ENCODE data around the gene TAS2R14. TPM values are rescaled to one million over a fixed set of nuclear protein-coding genes. Genes with fewer than 3 reads are reported as not detected.

TAS2R14 gene
- polyA plus RNA-seq, 1 donor from 2014 or later, result 1.0 TPM

DNA sequence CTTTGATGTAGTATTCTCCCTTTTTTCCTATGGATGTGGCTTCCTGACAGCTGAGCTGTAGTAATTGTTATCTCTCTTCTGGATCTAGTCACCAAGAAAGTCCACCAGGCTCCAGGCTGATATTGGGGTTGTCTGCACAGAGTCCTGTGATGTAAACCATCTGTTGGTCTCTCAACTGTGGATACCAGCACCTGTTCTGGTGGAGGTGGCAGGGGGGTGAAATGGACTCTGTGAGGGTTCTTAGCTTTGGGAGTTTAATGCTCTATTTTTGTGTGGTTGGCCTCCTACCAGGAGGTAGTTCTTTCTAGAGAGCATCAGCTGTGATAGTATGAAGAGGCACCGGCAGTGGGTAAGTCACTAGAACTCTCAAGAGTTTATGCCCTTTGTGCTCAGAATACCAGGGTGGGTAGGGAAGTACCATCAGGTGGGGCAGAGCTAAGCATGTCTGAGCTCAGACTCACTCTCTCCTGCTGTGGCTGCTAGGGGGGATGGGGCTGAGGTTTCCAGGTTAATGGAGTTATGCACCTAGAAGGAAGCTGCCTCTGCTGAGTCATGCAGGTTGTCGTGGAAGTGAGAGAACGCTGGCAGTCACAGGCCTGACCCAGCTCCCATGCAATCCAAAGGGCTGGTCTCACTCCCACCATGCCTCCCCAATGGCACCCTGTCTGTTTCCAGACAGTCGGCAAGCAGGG, 3.0 kb upstream of the TAS2R14 start:
- Mint-ChIP-seq H3K4me1 (peaks cover 2 to 3% (median 3%) of the 10 kb centered on the region in 3 donors), H3K27ac (no peak overlapping the region), H3K27me3 (no peaks in the 10 kb centered on the region), H3K4me3 (no peak overlapping the region), H3K9me3 (peaks cover 0 to 4% (median 2%) of the 10 kb centered on the region in 3 donors), H3K36me3 (peaks cover 7% of the 10 kb centered on the region)

GRCh38 chr12:10941369-10941768, 2.3 kb upstream of the TAS2R14 start:
- no peaks in the 10 kb centered on the region for H3K27me3 Mint-ChIP-seq
- H3K4me3 Mint-ChIP-seq, result no peak overlapping the region
- no peak overlapping the region for H3K27ac Mint-ChIP-seq
- peaks cover 7% of the 10 kb centered on the region for H3K36me3 Mint-ChIP-seq
- peaks cover 2 to 3% (median 3%) of the 10 kb centered on the region in 3 donors for H3K4me1 Mint-ChIP-seq
- peaks cover 0 to 4% (median 0%) of the 10 kb centered on the region in 3 donors for H3K9me3 Mint-ChIP-seq

- Mint-ChIP-seq H3K27me3 (no peaks in the 10 kb centered on the region), H3K27ac (no peak overlapping the region), H3K9me3 (peaks cover 0 to 4% (median 0%) of the 10 kb centered on the region in 3 donors), H3K36me3 (peaks cover 7% of the 10 kb centered on the region), H3K4me1 (peaks cover 2 to 3% (median 3%) of the 10 kb centered on the region in 3 donors), H3K4me3 (no peak overlapping the region)
Measured at GRCh38 chr12:10940389-10940788, 1.3 kb upstream of the TAS2R14 start.

DNA sequence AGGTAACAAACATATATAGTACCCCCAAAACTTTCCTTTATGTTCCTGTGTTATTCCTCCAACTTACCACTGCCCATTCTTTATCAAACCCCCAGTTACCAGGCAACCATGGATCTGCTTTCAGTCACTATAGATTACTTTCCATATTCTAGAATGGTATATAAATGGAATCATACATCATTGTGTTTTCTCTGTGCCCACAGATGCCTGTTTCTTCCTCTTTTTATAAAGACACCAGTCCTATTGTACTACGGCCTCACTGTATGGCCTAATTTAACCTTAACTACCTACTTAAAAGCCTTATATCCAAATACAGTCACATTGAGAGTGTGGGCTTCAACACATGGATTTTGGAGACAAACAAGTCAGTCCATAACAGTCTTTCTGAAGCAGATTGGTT, 2.6 kb downstream of the TAS2R14 start:
- Mint-ChIP-seq H3K4me1 (peaks cover 1 to 3% (median 2%) of the 10 kb centered on the region in 3 donors), H3K36me3 (peaks cover 7% of the 10 kb centered on the region), H3K4me3 (no peak overlapping the region), H3K27ac (no peak overlapping the region), H3K27me3 (no peaks in the 10 kb centered on the region), H3K9me3 (no peaks in the 10 kb centered on the region)

GRCh38 chr12:10928746-10929286, 10.2 kb downstream of the TAS2R14 start, which contains the start of gene PRH2:
Gene PRH2 (plus strand): TSS chr12:10929236. CDS start chr12:10929274, 38 bp downstream.
- Mint-ChIP-seq H3K27ac (peak within 1 kb of the TSS in 1 of 3 donors; percentile 36), H3K36me3 (peaks cover 3% of the 10 kb centered on the region), H3K4me3 (no peak within 1 kb of the TSS), H3K4me1 (no peaks in the 10 kb centered on the region), H3K9me3 (no peaks in the 10 kb centered on the region), H3K27me3 (no peaks in the 10 kb centered on the region)

- Mint-ChIP-seq H3K4me1 (no peaks in the 10 kb centered on the region), H3K27me3 (no peaks in the 10 kb centered on the region), H3K9me3 (no peaks in the 10 kb centered on the region), H3K27ac (no peak overlapping the region), H3K4me3 (no peak overlapping the region), H3K36me3 (peaks cover 2% of the 10 kb centered on the region)
Measured at GRCh38 chr12:10926269-10926668, 12.8 kb downstream of the TAS2R14 start.

DNA sequence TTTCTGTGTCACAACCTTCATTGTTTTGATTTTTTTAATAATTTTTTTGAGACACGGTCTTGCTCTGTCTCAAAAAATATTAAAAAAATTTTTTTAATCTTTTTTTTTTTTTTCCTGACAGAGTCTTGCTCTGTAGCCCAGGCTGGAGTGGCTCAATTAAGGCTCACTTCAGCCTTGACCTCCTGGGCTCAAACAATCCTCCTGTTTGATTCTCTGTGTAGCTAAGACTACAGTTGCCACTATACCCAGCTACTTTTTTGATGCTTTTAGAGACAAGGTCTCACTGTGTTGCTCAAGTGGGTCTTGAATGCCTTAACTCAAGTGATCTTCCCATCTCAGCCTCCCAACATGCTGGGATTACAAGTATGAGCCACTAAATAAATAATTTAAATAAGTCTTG, 19.3 kb downstream of the TAS2R14 start:
- Mint-ChIP-seq H3K27ac (no peak overlapping the region), H3K27me3 (no peaks in the 10 kb centered on the region), H3K9me3 (peaks cover 0 to 3% (median 0%) of the 10 kb centered on the region in 3 donors), H3K36me3 (peaks cover 6% of the 10 kb centered on the region), H3K4me1 (no peaks in the 10 kb centered on the region), H3K4me3 (no peak overlapping the region)

GRCh38 chr12:10910380-10910779, 28.7 kb downstream of the TAS2R14 start:
- Mint-ChIP-seq H3K27me3 (no peaks in the 10 kb centered on the region), H3K36me3 (peaks cover 7% of the 10 kb centered on the region), H3K9me3 (peaks cover 0 to 2% (median 2%) of the 10 kb centered on the region in 3 donors), H3K4me1 (no peaks in the 10 kb centered on the region), H3K27ac (no peak overlapping the region), H3K4me3 (no peak overlapping the region)

GRCh38 chr12:10909462-10909861, 29.6 kb downstream of the TAS2R14 start, which contains the start of gene TAS2R13:
Gene TAS2R13 (minus strand): TSS chr12:10909562. CDS start chr12:10909298, 264 bp downstream.
- Mint-ChIP-seq H3K27ac (no peak within 1 kb of the TSS), H3K27me3 (no peaks in the 10 kb centered on the region), H3K9me3 (peaks cover 6 to 8% (median 8%) of the 10 kb centered on the region in 3 donors), H3K4me3 (no peak within 1 kb of the TSS), H3K4me1 (peaks cover 0 to 1% (median 0%) of the 10 kb centered on the region in 3 donors), H3K36me3 (peaks cover 8% of the 10 kb centered on the region)

GRCh38 chr12:10904686-10905085, 34.4 kb downstream of the TAS2R14 start:
- Mint-ChIP-seq H3K36me3 (peaks cover 11% of the 10 kb centered on the region), H3K9me3 (peaks cover 9 to 27% (median 16%) of the 10 kb centered on the region in 3 donors), H3K4me1 (peaks cover 0 to 1% (median 0%) of the 10 kb centered on the region in 3 donors), H3K4me3 (peak overlapping the region in 1 of 4 donors; percentile 65), H3K27ac (no peak overlapping the region), H3K27me3 (no peaks in the 10 kb centered on the region)

GRCh38 chr12:10901427-10901826, 37.6 kb downstream of the TAS2R14 start:
- H3K36me3 Mint-ChIP-seq, result peaks cover 12% of the 10 kb centered on the region
- H3K27ac Mint-ChIP-seq, result peak overlapping the region in 1 of 3 donors; percentile 46
- H3K9me3 Mint-ChIP-seq, result peaks cover 8 to 27% (median 19%) of the 10 kb centered on the region in 3 donors

DNA sequence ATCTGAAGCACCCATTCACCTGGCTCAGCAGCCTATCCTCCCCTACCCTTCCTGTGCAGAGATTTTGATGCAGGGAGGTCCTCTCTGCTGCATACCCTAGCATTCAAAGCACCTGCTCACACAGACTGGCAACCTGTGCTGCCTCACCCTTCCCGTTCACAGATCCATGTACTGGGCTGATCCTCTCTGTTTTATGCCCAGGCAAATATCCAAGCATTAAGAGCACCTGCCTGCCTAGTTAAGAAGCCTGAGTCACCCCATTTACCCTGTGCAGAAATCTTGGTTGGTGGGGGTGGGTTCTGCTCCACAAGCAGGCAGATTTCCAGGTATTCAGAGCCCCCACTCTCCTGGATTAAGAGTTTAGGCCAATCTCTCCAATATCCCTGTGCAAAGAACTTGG, 38.1 kb downstream of the TAS2R14 start:
- peak overlapping the region in 1 of 3 donors; percentile 46 for H3K27ac Mint-ChIP-seq
- no peak overlapping the region for H3K4me3 Mint-ChIP-seq
- H3K4me1 Mint-ChIP-seq, result peaks cover 0 to 1% (median 0%) of the 10 kb centered on the region in 3 donors
- H3K36me3 Mint-ChIP-seq, result peaks cover 12% of the 10 kb centered on the region
- no peaks in the 10 kb centered on the region for H3K27me3 Mint-ChIP-seq
- peaks cover 8 to 27% (median 18%) of the 10 kb centered on the region in 3 donors for H3K9me3 Mint-ChIP-seq

More at GRCh38 chr12:10901427-10901826, 37.6 kb downstream of the TAS2R14 start:
- Mint-ChIP-seq H3K4me1 (peaks cover 0 to 1% (median 0%) of the 10 kb centered on the region in 3 donors), H3K4me3 (no peak overlapping the region), H3K27me3 (no peaks in the 10 kb centered on the region)

GRCh38 chr12:10900530-10900929, 38.5 kb downstream of the TAS2R14 start:
- Mint-ChIP-seq H3K4me3 (no peak overlapping the region), H3K36me3 (peaks cover 10% of the 10 kb centered on the region), H3K27ac (no peak overlapping the region), H3K9me3 (peaks cover 8 to 27% (median 16%) of the 10 kb centered on the region in 3 donors), H3K27me3 (no peaks in the 10 kb centered on the region), H3K4me1 (peaks cover 0 to 1% (median 0%) of the 10 kb centered on the region in 3 donors)

DNA sequence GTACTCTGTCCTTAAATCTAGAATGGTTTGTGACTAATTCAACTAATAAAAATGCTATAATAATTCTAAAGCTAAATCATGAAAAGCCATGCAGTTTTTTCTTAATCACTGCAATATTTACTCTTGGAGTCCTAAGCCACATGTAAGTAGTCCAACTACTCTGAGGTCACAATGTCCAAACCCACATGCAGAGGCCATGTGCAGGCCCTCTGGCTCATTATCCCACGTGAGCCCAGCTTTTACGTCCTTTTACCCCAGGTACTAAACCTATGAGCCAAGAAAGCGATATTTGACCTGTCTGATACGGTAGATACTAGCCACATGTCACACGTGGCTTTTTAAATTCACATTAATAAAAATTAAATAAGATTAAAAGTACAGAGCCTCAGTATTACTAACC, 42.2 kb downstream of the TAS2R14 start:
- peaks cover 16% of the 10 kb centered on the region for H3K36me3 Mint-ChIP-seq
- H3K9me3 Mint-ChIP-seq, result peaks cover 0 to 4% (median 0%) of the 10 kb centered on the region in 3 donors
- H3K27ac Mint-ChIP-seq, result no peak overlapping the region
- H3K4me3 Mint-ChIP-seq, result no peak overlapping the region
- H3K27me3 Mint-ChIP-seq, result no peaks in the 10 kb centered on the region
- H3K4me1 Mint-ChIP-seq, result no peaks in the 10 kb centered on the region

- H3K36me3 Mint-ChIP-seq, result peaks cover 10% of the 10 kb centered on the region
- H3K27ac Mint-ChIP-seq, result no peak overlapping the region
- H3K27me3 Mint-ChIP-seq, result no peaks in the 10 kb centered on the region
- H3K9me3 Mint-ChIP-seq, result no peaks in the 10 kb centered on the region
- no peak overlapping the region for H3K4me3 Mint-ChIP-seq
- H3K4me1 Mint-ChIP-seq, result no peaks in the 10 kb centered on the region
Measured at GRCh38 chr12:10891937-10892336, 47.1 kb downstream of the TAS2R14 start.
